PC-9 (cell line): Measurements from ENCODE around the gene HPN. TPM values are rescaled to one million over a fixed set of nuclear protein-coding genes. Genes with fewer than 3 reads are reported as not detected.

Source experiments
- BruUV-seq: library from RNA; stranded (reverse); fragments of 400-500 nt; replicated peaks from 2 replicates; lab custom pipeline; 2021; lab: Mats Ljungman, UMichigan
- CTCF ChIA-PET: fragments of 300-600 bp; sonication (Branson Sonifier 250); formaldehyde crosslinking; loops from one replicate; lab custom pipeline; 2022; ENCODE audit warnings: antibody characterized with exemption; lab: Charles Lee
- POLR2A ChIA-PET: fragments of 300-600 bp; sonication (Branson Sonifier 250); formaldehyde crosslinking; loops from one replicate; lab custom pipeline; 2022; ENCODE audit warnings: antibody characterized with exemption; ENCODE audit not compliant: unreplicated experiment; lab: Charles Lee
- DNase-seq, 2 experiments: peaks; one replicate each; pipeline versions ENCODE4 v3.0.0 to v3.0.0-alpha.2; 2015 to 2022; ENCODE audit warnings: mixed read lengths in 1 of 2
- H2AFZ ChIP-seq: fragments of 200-600 bp; sonication (generic); 2 replicates; pipeline ENCODE4 v1.8.1; 2017; ENCODE audit warnings: antibody characterized with exemption
- H3F3A ChIP-seq: fragments of 200-600 bp; sonication (generic); 2 replicates; pipeline ENCODE4 v1.8.1; 2017; ENCODE audit warnings: antibody characterized with exemption, mild to moderate bottlenecking, low read depth; ENCODE audit not compliant: insufficient read depth
- H3K27ac ChIP-seq: fragments of 200-600 bp; sonication (generic); 2 replicates; pipeline ENCODE4 v1.6.1; 2016; ENCODE audit warnings: mixed run types
- H3K27me3 ChIP-seq: fragments of 200-600 bp; sonication (generic); 2 replicates; pipeline ENCODE4 v1.6.1; 2016; ENCODE audit warnings: low read depth, mixed run types; ENCODE audit not compliant: insufficient read depth
- H3K36me3 ChIP-seq: fragments of 200-600 bp; sonication (generic); 2 replicates; pipeline ENCODE4 v1.6.1; 2016; ENCODE audit warnings: low read depth, mixed run types
- H3K4me1 ChIP-seq: fragments of 200-600 bp; sonication (generic); replicated peaks from 2 replicates; pipeline ENCODE4 v1.6.1; 2016; ENCODE audit warnings: mixed run types; ENCODE audit not compliant: insufficient read depth
- H3K4me2 ChIP-seq: fragments of 200-600 bp; sonication (generic); 2 replicates; pipeline ENCODE4 v1.6.1; 2017; ENCODE audit warnings: mixed run types
- H3K4me3 ChIP-seq: fragments of 200-600 bp; sonication (generic); 2 replicates; pipeline ENCODE4 v1.6.1; 2016; ENCODE audit warnings: mixed run types
- H3K79me2 ChIP-seq: fragments of 200-600 bp; sonication (generic); 2 replicates; pipeline ENCODE4 v1.6.1; 2017; ENCODE audit warnings: low read depth, mixed run types
- H3K9me2 ChIP-seq: fragments of 200-600 bp; sonication (generic); 2 replicates; pipeline ENCODE4 v1.8.1; 2017; ENCODE audit warnings: mild to moderate bottlenecking; ENCODE audit not compliant: insufficient read depth
- H3K9me3 ChIP-seq: fragments of 200-600 bp; sonication (generic); 2 replicates; pipeline ENCODE4 v1.8.1; 2016; ENCODE audit warnings: low read depth; ENCODE audit not compliant: insufficient read depth
- H4K20me1 ChIP-seq: fragments of 200-600 bp; sonication (generic); 2 replicates; pipeline ENCODE4 v1.8.1; 2017; ENCODE audit not compliant: insufficient read depth
- EZH2 ChIP-seq: fragments of 200-600 bp; sonication (generic); IDR thresholded peaks from 2 replicates; pipeline ENCODE4 v1.8.0; 2017; ENCODE audit warnings: antibody characterized with exemption, low read depth
- intact Hi-C: fragments of 100-400 bp; cut with micrococcal nuclease; formaldehyde crosslinking; loops from one replicate; pipeline ENCODE4 v1.10.0; 2022; ENCODE audit not compliant: unreplicated experiment
- total RNA-seq: library from RNA; stranded (reverse); gene quantifications from 2 replicates; pipeline ENCODE4 v1.2.3, GENCODE V29; 2021
- TF ChIP-seq, protein P1 (sequence below): fragments of 200-600 bp; sonication (generic); conservative IDR thresholded peaks from 2 replicates; pipeline ENCODE4 v1.6.1; 2017; ENCODE audit warnings: mixed run types, antibody characterized with exemption, mild to moderate bottlenecking, moderate library complexity

HPN gene
- total RNA-seq, 1 experiment from 2014 or later, result 12.3 TPM

DNA sequence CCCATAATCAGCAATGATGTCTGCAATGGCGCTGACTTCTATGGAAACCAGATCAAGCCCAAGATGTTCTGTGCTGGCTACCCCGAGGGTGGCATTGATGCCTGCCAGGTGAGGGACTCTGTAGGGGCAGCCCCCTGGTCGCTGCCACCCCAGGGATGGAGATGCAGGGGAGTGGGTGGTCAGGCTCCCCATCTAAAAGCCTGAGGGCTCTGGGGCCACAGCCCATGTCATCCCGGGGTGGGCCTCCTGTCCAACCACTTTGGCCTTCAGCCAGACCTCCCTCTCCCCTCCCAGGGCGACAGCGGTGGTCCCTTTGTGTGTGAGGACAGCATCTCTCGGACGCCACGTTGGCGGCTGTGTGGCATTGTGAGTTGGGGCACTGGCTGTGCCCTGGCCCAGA lies 24.1 kb downstream of the HPN start:
- no TSS peak for BruUV-seq
- peaks cover 23% of the 10 kb centered on the region for H3K4me1 ChIP-seq
- H3K4me2 ChIP-seq, result no peak overlapping the region
- no peak overlapping the region for H3K27ac ChIP-seq
- H2AFZ ChIP-seq, result no peak overlapping the region
- CTCF ChIA-PET, result no interaction called here
- H3F3A ChIP-seq, result peaks cover 15% of the 10 kb centered on the region; the same call in 1 of the 2 replicates
- no peak overlapping the region for H3K4me3 ChIP-seq
- no peak for TF ChIP-seq EZH2
- TF ChIP-seq, protein P1, sequence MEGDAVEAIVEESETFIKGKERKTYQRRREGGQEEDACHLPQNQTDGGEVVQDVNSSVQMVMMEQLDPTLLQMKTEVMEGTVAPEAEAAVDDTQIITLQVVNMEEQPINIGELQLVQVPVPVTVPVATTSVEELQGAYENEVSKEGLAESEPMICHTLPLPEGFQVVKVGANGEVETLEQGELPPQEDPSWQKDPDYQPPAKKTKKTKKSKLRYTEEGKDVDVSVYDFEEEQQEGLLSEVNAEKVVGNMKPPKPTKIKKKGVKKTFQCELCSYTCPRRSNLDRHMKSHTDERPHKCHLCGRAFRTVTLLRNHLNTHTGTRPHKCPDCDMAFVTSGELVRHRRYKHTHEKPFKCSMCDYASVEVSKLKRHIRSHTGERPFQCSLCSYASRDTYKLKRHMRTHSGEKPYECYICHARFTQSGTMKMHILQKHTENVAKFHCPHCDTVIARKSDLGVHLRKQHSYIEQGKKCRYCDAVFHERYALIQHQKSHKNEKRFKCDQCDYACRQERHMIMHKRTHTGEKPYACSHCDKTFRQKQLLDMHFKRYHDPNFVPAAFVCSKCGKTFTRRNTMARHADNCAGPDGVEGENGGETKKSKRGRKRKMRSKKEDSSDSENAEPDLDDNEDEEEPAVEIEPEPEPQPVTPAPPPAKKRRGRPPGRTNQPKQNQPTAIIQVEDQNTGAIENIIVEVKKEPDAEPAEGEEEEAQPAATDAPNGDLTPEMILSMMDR, result no peak
- no peaks in the 10 kb centered on the region for H3K27me3 ChIP-seq
- H4K20me1 ChIP-seq, result no peaks in the 10 kb centered on the region
- H3K79me2 ChIP-seq, result no peaks in the 10 kb centered on the region
- H3K9me2 ChIP-seq, result no peaks in the 10 kb centered on the region
- DNase-seq, result no peak
- H3K36me3 ChIP-seq, result no peaks in the 10 kb centered on the region
- intact Hi-C loops, result loop anchor here (5.0 kb wide), 3 partner anchors 93 to 202 kb away; partner anchors contain the start of genes LSR and USF2
- H3K9me3 ChIP-seq, result no peaks in the 10 kb centered on the region
- POLR2A ChIA-PET, result no interaction called here

DNA sequence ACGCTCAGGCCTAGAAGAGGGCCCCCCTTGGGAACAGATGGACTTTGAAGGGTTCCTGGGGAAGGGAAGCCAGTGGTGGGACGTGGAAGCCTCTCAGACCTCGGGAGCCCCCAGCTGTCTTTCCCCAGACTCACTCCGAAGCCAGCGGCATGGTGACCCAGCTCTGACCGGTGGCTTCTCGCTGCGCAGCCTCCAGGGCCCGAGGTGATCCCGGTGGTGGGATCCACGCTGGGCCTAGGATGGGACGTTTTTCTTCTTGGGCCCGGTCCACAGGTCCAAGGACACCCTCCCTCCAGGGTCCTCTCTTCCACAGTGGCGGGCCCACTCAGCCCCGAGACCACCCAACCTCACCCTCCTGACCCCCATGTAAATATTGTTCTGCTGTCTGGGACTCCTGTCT lies 24.6 kb downstream of the HPN start:
- BruUV-seq, result no TSS peak
- Histone ChIP-seq H3K27me3 (no peaks in the 10 kb centered on the region), H3K79me2 (no peaks in the 10 kb centered on the region), H3F3A (peaks cover 15% of the 10 kb centered on the region; the same call in 1 of the 2 replicates), H3K9me2 (no peaks in the 10 kb centered on the region), H3K4me2 (no peak overlapping the region), H3K4me3 (no peak overlapping the region), H3K9me3 (no peaks in the 10 kb centered on the region), H3K4me1 (peaks cover 23% of the 10 kb centered on the region), H3K36me3 (no peaks in the 10 kb centered on the region), H2AFZ (no peak overlapping the region), H4K20me1 (no peaks in the 10 kb centered on the region), H3K27ac (no peak overlapping the region)
- POLR2A ChIA-PET, result interaction anchor here (0.6 kb wide), 1 partner anchor 76 kb away, joined by 5 read pairs; no protein-coding TSS in a partner anchor
- DNase-seq, result no peak
- TF ChIP-seq, protein P1, result no peak
- no peak for TF ChIP-seq EZH2
- intact Hi-C loops, result loop anchor here (5.0 kb wide), 3 partner anchors 94 to 201 kb away; partner anchors contain the start of genes LSR and USF2
- CTCF ChIA-PET, result interaction anchor here (0.7 to 2.3 kb wide), 2 partner anchors 60 to 75 kb away, joined by 3 to 23 read pairs; no protein-coding TSS in a partner anchor

GRCh38 chr19:35066691-35067563 lies 25.4 kb downstream of the HPN start:
- H3K4me3 ChIP-seq, result no peak overlapping the region
- no peak overlapping the region for H3K27ac ChIP-seq
- H3K9me2 ChIP-seq, result no peaks in the 10 kb centered on the region
- intact Hi-C loops, result loop anchor here (1.0 to 5.0 kb wide), 6 partner anchors 47 to 200 kb away; partner anchors contain the start of genes LGI4, LSR and USF2
- TF ChIP-seq, protein P1, result peak; percentile 96
- no peak for TF ChIP-seq EZH2
- H3K79me2 ChIP-seq, result no peaks in the 10 kb centered on the region
- BruUV-seq, result no TSS peak
- H3K4me2 ChIP-seq, result peak overlapping the region; percentile 63
- H4K20me1 ChIP-seq, result no peaks in the 10 kb centered on the region
- POLR2A ChIA-PET, result no interaction called here
- DNase-seq, result peak; percentile 78 to 85
- no peaks in the 10 kb centered on the region for H3K36me3 ChIP-seq
- peaks cover 23% of the 10 kb centered on the region for H3K4me1 ChIP-seq
- no peak overlapping the region for H2AFZ ChIP-seq
- peaks cover 15% of the 10 kb centered on the region; the same call in 1 of the 2 replicates for H3F3A ChIP-seq
- CTCF ChIA-PET, result interaction anchor here (0.5 to 2.3 kb wide), 5 partner anchors 22 to 74 kb away, joined by 3 to 23 read pairs (median 3); no protein-coding TSS in a partner anchor
- H3K9me3 ChIP-seq, result no peaks in the 10 kb centered on the region
- no peaks in the 10 kb centered on the region for H3K27me3 ChIP-seq
